OCI-LY7 (cell line): ENCODE data around the gene KDM5C. TPM values are rescaled to one million over a fixed set of nuclear protein-coding genes. Genes with fewer than 3 reads are reported as not detected.

Experiments
- BruUV-seq: library from RNA; stranded (reverse); fragments of 400-500 nt; replicated peaks from 2 replicates; lab custom pipeline; 2021; lab: Mats Ljungman, UMichigan
- CTCF ChIA-PET: fragments of 300-600 bp; sonication (Branson Sonifier 250); formaldehyde crosslinking; loops from one replicate; lab custom pipeline; 2022; ENCODE audit warnings: antibody characterized with exemption; ENCODE audit not compliant: unreplicated experiment; lab: Charles Lee
- POLR2A ChIA-PET: fragments of 300-600 bp; sonication (Branson Sonifier 250); formaldehyde crosslinking; loops from one replicate; lab custom pipeline; 2022; ENCODE audit warnings: antibody characterized with exemption; lab: Charles Lee
- DNase-seq: peaks from one replicate; pipeline ENCODE4 v3.0.0-alpha.2; 2015; ENCODE audit warnings: low spot score
- H2AFZ ChIP-seq: fragments of 200-600 bp; sonication (generic), shearing (Covaris generic); 2 replicates; pipeline ENCODE4 v1.6.1; 2014; ENCODE audit warnings: mild to moderate bottlenecking, antibody characterized with exemption, low read length, moderate library complexity
- H3K27ac ChIP-seq: fragments of 200-600 bp; sonication (generic); 2 replicates; pipeline ENCODE4 v1.5.1; 2014; ENCODE audit warnings: mixed run types, low read depth, mild to moderate bottlenecking, moderate library complexity, low read length, inconsistent platforms; ENCODE audit not compliant: poor library complexity, severe bottlenecking
- H3K36me3 ChIP-seq: fragments of 200-600 bp; sonication (generic); 2 replicates; pipeline ENCODE4 v1.6.1; 2014; ENCODE audit warnings: mild to moderate bottlenecking, antibody characterized with exemption, low read length, moderate library complexity, mixed read lengths; ENCODE audit not compliant: insufficient read depth
- H3K4me1 ChIP-seq: fragments of 200-600 bp; sonication (generic); 2 replicates; pipeline ENCODE4 v1.5.1; 2014; ENCODE audit warnings: mild to moderate bottlenecking, low read length; ENCODE audit not compliant: insufficient read depth, poor library complexity, severe bottlenecking
- H3K4me2 ChIP-seq: fragments of 200-600 bp; sonication (generic); 2 replicates; pipeline ENCODE4 v1.6.1; 2014; ENCODE audit warnings: mild to moderate bottlenecking, low read length
- H3K4me3 ChIP-seq: fragments of 200-600 bp; sonication (generic); 2 replicates; pipeline ENCODE4 v1.5.1; 2014; ENCODE audit warnings: mild to moderate bottlenecking, low read depth, low read length; ENCODE audit not compliant: poor library complexity, severe bottlenecking
- H3K79me2 ChIP-seq: fragments of 200-600 bp; sonication (generic); 2 replicates; pipeline ENCODE4 v1.6.1; 2016; ENCODE audit warnings: low read depth, mild to moderate bottlenecking, low read length, moderate library complexity, mixed read lengths; ENCODE audit not compliant: insufficient read depth
- H3K9me2 ChIP-seq: fragments of 200-600 bp; sonication (generic); 2 replicates; pipeline ENCODE4 v1.6.1; 2016; ENCODE audit warnings: mild to moderate bottlenecking, low read length, mixed read lengths; ENCODE audit not compliant: insufficient read depth
- H3K9me3 ChIP-seq: fragments of 200-600 bp; sonication (generic); 2 replicates; pipeline ENCODE4 v1.6.1; 2014; ENCODE audit warnings: mild to moderate bottlenecking, mixed run types, low read length, mixed read lengths
- H4K20me1 ChIP-seq: fragments of 200-600 bp; sonication (generic); 2 replicates; pipeline ENCODE4 v1.6.1; 2014; ENCODE audit warnings: mild to moderate bottlenecking, antibody characterized with exemption, low read length, moderate library complexity, mixed read lengths; ENCODE audit not compliant: insufficient read depth
- EZH2phosphoT487 ChIP-seq: fragments of 200-600 bp; sonication (generic); IDR thresholded peaks from 2 replicates; pipeline ENCODE4 v1.6.1; 2018; ENCODE audit warnings: low read depth, borderline replicate concordance, mild to moderate bottlenecking, mixed run types, antibody characterized with exemption, low read length, moderate library complexity, mixed read lengths
- intact Hi-C: fragments of 100-400 bp; cut with micrococcal nuclease; formaldehyde crosslinking; loops from one replicate; pipeline ENCODE4 v1.10.0; 2022; ENCODE audit not compliant: unreplicated experiment
- total RNA-seq, 2 experiments: library from RNA; depleted of rRNA in 1 of 2; stranded (reverse); fragments of >200 nt in 1 of 2; shearing (Covaris generic) in 1 of 2; gene quantifications; 2 replicates each; pipeline ENCODE4 v1.2.3, GENCODE V29; 2014 to 2022
- TF ChIP-seq, protein P1 (sequence below): fragments of 200-600 bp; sonication (generic); conservative IDR thresholded peaks from 2 replicates; pipeline ENCODE4 v1.5.1; 2014; ENCODE audit warnings: mild to moderate bottlenecking, antibody characterized with exemption, low read length, moderate library complexity, mixed read lengths

Gene KDM5C
- total RNA-seq, 2 experiments from 2014 or later: 54.8 to 90.5 TPM

GRCh38 chrX:53262189-53262917, 37.3 kb upstream of the KDM5C start:
- Histone ChIP-seq H3K4me2 (no peak overlapping the region), H3K36me3 (no peaks in the 10 kb centered on the region), H3K79me2 (no peaks in the 10 kb centered on the region), H3K9me2 (no peaks in the 10 kb centered on the region), H3K4me1 (no peaks in the 10 kb centered on the region), H2AFZ (no peak overlapping the region), H4K20me1 (no peaks in the 10 kb centered on the region), H3K9me3 (no peaks in the 10 kb centered on the region), H3K27ac (no peak overlapping the region), H3K4me3 (no peak overlapping the region)
- intact Hi-C loops: no loop called here
- CTCF ChIA-PET: no interaction called here
- POLR2A ChIA-PET: no interaction called here
- TF ChIP-seq EZH2phosphoT487: no peak
- TF ChIP-seq, protein P1, sequence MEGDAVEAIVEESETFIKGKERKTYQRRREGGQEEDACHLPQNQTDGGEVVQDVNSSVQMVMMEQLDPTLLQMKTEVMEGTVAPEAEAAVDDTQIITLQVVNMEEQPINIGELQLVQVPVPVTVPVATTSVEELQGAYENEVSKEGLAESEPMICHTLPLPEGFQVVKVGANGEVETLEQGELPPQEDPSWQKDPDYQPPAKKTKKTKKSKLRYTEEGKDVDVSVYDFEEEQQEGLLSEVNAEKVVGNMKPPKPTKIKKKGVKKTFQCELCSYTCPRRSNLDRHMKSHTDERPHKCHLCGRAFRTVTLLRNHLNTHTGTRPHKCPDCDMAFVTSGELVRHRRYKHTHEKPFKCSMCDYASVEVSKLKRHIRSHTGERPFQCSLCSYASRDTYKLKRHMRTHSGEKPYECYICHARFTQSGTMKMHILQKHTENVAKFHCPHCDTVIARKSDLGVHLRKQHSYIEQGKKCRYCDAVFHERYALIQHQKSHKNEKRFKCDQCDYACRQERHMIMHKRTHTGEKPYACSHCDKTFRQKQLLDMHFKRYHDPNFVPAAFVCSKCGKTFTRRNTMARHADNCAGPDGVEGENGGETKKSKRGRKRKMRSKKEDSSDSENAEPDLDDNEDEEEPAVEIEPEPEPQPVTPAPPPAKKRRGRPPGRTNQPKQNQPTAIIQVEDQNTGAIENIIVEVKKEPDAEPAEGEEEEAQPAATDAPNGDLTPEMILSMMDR: no peak
- DNase-seq: no peak
- no TSS peak for BruUV-seq

GRCh38 chrX:53261355-53261972, 36.5 kb upstream of the KDM5C start:
- CTCF ChIA-PET: no interaction called here
- no TSS peak for BruUV-seq

More at GRCh38 chrX:53261355-53261972, 36.5 kb upstream of the KDM5C start:
- Histone ChIP-seq H3K4me3 (no peak overlapping the region), H3K4me2 (no peak overlapping the region), H3K79me2 (no peaks in the 10 kb centered on the region), H3K9me3 (no peaks in the 10 kb centered on the region), H4K20me1 (no peaks in the 10 kb centered on the region), H3K4me1 (no peaks in the 10 kb centered on the region), H3K36me3 (no peaks in the 10 kb centered on the region), H3K27ac (no peak overlapping the region), H3K9me2 (no peaks in the 10 kb centered on the region), H2AFZ (no peak overlapping the region)
- intact Hi-C loops: no loop called here
- DNase-seq: peak; percentile 6
- POLR2A ChIA-PET: interaction anchor here (0.7 kb wide), 1 partner anchor 266 kb away, joined by 3 read pairs; no protein-coding TSS in a partner anchor
- TF ChIP-seq EZH2phosphoT487: no peak
- TF ChIP-seq, protein P1: no peak
